Effector CD4-positive, alpha-beta T cell (primary cell): ENCODE data around the gene ST8SIA5.

Experiments
- DNase-seq: peaks from one replicate; pipeline ENCODE4 v3.0.0-alpha.2; 2020

ST8SIA5 gene

DNA sequence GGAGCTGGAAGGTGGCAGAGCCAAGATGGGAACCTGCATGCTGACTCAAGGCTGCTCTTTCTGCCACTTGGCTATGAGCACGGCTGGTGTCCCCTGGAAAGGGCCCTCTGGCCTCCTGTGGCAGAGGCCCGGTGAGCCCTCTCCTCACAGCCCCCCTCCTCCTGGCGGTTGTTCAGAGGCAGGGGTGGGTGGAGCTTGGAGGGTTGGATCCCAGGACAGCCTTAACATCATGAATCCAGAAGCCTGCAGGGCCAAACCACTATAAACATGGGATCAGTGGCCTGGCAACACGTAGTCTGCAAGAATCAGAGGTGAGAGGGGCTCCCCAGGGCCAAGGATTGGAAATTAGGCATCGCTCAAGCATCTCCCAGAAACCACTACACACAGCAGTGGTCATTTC, 51.3 kb downstream of the ST8SIA5 start:
- no peak for DNase-seq

DNA sequence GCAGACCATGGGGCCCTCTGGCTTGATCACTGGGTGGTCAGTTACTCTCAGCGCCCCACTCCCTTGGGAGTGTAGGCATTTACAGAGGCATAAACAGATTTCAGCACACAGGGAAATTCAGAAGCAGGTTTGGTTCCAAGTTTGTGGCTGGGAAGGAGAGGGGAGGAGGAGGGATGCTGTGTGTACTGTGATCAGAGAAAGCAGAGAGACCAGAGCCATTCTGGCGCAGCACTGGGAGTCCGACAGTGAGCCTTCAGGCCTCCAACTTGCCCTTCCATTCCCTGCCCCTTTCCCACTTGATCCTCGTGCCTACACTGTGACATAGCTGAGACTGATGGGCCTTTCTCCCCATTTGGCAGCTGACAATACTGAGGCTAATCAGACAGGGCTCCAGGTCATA, 52.0 kb downstream of the ST8SIA5 start:
- DNase-seq: no peak

DNA sequence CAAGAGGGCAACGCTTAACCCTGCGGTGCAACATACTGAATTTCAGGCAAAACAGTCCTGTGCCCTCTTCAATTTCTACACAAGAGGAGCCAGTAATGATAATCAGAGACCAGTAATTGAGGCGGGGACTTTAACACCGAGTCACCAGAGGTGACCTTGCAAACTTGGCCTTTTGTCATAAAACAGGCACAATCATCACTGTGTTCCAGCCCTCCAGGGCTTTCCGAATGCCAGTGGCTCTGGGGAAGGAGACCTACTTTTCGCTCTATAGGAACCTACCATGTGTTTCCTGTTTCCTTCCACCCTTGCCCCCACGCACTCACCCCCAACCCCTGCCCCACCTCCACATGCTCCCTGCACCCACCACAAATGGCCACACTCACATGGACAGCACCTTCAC, 52.7 kb downstream of the ST8SIA5 start:
- DNase-seq: no peak

DNA sequence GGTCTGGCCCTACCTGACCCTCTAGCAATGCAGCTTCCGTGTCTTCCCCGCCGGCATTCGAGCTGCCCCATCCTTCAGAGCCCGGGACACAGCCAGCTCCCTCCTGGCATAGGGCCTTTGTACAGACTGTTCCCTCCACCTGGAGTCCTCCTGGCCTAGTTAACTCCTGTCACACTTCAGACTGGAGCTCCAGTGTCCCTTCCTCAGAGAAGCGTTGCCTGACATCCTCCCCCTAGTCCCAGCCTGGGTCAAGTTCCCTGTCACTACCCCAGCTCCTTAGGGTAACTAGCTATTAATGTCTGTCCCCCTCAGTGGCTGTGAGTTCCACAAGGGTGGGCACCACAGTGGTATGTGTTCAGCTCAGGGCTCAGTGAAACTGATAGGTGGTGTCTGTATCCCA, 54.4 kb downstream of the ST8SIA5 start:
- no peak for DNase-seq

DNA sequence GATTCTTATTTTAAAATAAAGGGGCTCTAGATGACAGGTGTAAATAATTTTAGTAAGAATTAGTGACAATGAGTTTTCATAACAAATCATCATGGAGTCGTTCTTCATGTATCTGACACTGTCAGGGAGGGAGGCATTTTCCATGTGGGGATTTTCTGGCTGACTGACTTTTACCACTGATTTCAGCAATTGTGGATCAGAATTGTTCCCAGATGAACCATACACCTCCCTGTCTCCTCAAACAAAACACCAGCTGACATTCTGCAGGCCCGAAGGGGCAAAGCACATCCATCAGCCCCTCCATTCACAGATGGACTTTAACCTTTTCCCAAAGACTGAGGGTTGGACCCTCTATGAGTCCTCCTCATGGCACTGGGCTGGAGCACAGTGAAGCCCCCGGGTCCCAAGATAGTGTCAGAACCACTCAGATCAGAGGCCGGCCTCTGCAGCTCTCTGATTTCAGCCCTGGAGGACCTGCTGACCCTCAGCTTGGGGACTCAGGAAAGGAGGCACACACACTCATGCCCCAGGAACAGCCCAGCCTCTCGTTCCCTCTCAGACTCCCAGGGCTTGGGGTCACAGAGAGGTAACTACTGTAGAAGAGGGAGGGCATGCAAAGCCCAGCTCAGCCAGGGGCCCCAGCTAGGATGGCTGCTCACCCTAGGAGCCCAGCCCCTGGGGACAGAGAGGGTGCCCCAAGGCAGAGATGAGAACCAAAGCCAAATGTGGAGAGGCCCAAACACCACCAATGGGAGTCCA, 56.6 kb downstream of the ST8SIA5 start:
- no peak for DNase-seq

DNA sequence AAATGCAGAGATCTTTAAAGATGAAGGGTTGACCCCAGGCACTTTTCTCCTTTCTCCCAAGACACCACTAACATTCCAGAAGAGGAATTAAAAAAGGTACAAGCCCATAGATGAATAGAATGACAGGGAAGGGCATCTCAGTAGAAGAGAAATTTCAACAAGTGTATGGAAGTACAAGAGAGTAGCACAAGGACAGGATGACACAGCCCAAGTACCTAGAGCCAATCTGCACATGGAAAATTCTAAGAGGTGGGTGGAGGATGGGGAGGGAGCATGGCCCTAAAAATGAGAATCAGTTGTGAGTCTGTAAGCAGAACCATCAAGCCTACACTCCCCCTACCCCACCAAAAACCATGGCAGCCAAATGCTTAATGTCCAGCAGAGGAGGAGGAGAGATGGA, 60.2 kb downstream of the ST8SIA5 start:
- DNase-seq: no peak

DNA sequence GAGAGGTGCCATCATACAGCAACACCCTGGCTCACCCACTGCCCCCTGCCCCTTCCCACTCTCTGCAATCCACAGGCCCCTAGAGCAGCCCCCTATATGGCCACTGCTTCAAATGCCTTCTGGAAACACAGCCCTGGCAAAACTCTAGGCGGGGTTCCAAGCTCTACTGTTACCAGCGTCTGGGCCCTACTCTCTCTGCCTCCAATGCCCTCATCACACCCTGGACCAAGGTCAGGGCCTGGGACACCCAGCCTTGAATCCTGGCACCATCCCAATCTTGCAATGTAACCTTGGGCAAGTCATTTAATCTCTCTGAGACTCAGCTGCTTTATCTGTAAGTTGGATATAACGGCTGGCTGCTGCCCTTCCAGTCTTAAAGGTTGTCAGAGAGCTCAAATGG, 60.6 kb downstream of the ST8SIA5 start:
- no peak for DNase-seq

DNA sequence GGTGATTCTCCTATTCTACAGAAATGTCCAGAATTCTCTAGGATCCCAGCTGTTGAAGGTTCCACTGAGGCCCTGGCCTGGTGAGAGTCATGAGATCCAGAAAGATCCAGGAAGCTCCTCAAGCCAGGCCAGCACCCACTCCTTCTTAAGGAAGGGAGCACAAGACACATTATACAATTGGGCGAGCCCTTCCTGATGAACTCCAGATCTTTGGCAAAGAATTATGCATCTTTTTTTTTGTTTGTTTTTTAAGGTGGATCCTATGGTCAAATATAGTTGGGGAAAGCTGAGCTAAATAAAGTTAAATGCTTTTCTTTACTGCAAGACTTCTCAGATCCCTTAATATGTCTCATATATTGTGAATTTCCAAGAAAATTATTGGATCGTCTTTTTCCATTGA, 62.9 kb downstream of the ST8SIA5 start:
- no peak for DNase-seq

DNA sequence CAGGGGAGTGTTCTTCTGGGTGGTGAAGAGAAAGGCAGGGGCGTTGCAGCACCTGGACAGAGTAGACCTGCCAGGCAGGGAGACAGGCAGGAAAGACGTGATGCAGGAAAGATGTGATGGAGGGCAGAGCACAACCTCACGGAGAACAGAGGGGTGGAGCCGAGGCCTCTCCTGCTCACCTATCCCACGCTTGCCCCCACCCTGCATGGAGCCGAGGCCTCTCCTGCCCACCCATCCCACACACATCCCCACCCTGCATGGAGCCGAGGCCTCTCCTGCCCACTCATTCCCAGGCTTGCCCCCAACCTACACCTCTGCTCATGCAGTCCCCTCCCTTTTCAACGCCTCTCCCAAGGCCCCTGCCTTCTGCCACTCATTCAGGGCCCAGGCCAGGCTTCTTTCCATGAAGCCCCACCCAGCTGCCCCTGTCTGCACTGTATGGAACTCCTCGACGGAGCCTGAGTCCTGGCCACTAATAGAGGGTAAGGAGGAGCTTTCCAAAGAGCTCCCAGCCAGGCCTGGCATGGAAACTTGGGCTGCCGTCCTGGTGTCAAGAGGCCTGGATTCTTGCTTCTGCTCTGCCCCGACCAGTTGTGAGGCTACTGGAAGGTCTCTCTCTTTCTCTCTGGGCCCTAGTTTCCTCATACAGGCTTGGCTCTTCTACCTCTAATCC, 67.9 kb downstream of the ST8SIA5 start:
- DNase-seq: no peak

DNA sequence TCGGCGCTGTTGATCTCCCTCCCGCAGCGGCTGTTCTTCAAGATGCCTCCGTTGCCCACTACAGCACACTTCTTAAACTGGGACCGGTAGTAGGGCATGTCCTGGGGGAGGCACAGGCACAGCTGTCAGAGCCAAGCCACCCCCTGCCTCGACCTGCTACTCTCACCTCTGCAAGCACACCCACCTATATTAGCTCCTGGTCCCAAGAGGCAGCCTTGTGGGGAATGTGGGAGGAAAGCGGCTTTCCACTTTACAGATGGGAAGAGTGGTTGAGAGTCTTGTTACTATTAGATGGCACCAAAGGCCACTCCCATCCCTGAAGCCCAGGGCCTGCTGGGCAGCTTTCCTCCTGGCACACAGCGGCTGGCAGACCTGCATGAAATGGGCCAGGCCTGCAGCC, 70.7 kb downstream of the ST8SIA5 start:
- DNase-seq: no peak

DNA sequence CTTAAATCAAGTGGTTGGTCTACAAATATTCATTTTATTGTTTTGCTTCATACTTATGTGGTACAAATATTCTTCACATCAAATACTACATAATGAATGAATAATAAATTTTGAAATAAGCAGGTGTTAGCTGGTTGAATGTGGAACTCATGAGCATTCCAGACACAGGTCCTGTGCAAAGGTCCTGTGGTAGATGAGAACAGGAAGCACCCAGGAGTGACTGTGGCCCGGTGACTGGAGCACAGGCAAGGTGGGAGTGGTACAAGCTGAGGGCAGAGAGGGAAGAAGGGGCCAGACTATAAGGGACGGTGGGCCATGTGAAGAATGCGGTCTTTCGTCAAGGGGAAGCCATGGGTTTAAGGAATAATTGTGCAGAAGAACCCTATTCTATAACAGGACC, 73.6 kb downstream of the ST8SIA5 start:
- DNase-seq: no peak

DNA sequence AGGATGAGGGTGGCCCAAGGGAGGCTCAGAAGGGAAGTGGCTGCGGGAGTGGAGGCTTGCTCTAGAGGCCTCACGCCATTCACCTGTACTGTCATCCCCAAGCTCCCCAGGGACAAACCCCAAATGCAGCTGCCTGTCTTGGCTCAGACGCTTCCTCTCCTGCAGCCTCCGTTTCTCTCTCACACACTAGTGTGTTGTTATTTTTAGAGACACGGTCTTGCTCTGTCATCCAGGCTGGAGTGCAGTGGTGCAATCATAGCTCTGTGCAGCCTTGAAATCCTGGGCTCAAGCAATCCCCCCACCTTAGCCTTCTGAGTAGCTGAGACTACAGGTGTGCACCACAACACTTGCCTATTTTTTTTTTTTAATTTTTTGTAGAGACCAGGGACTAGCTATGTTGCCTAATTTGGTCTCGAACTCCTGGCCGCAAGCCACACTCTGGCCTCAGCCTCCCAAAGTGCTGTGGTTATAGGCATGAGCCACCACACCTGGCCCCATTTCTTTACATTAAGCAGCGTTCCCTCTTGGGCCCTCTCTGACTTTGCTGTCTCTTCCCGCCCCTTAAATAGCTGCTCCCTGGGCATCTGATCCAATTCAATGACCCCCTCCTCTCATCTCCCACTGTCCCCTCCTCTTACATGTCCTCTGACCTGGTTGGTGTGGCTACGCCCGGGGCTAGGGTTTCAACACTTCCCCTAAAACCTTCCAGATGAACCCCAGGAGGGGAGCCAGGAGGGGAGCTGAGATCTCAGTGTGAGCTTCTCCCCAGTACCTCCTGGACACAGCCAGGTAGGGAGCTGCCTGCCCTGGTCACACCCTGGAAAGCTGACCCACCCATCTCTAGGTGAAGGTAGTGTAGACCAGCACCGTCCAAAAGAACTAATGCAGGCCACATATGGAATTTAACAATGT, 75.8 kb downstream of the ST8SIA5 start:
- no peak for DNase-seq

DNA sequence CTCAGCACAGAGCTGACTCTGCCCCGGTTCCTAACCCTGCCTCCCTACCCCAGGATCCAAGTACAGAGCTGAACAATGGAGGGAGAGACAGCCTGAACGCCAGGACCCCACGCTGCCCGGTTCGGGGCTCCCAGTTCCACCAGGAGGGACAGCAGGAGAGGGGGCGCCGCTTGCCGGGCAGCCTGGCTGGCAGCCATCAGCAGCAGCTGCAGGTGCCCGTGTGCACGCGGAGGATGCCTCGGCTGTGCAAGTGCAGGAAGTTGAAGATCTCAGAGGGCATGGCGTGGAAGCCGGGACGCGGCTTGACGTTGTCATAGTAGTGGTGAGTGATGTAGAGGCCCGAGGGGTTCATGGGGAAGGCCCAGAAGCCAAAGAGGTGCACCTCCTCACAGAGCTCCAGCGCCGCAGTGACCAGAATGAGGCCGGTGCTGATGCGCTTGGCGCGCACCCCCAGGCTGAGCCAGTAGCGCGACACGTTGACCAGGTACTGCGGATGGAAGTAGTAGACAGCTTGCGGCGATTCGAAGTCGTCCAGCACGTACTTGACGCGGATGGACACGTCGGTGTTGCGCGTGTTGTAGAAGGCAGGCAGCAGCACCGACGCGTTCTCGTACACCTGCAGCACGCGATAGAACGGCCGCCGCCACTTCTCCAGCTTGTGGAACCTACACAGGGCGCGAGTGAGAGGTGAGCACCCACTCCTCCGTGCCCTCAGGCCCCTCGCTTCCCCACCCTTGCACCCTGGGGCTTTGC, 76.8 kb downstream of the ST8SIA5 start:
- no peak for DNase-seq

DNA sequence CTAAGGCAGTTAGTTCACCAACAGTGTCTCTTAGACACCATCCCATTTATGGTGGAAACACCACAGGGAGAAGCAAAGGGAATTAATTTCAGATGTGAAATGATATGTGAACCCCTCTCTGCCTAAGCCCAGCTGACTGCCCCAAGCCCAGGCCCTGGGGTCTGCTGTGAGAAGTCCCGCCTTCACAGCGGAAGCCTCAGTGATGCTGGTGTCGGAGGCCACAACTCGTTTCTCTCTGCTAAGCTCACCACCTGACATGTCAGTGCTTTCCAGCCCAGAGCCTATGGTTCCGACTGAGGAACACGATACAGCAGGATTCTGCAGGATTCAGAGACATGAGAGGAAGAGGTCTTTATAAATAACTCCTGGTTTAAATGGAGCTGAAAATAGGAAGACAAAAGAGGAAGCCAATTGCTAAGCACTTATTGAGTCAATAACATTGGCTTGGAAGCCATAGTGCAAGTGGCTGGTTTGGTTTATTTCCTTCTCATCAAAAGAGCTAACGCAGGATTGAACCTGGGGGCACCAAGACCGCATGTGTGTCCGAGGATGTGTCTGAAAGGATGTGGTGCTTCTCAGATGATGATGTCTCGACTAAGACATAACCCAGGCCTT, 78.0 kb downstream of the ST8SIA5 start:
- no peak for DNase-seq

DNA sequence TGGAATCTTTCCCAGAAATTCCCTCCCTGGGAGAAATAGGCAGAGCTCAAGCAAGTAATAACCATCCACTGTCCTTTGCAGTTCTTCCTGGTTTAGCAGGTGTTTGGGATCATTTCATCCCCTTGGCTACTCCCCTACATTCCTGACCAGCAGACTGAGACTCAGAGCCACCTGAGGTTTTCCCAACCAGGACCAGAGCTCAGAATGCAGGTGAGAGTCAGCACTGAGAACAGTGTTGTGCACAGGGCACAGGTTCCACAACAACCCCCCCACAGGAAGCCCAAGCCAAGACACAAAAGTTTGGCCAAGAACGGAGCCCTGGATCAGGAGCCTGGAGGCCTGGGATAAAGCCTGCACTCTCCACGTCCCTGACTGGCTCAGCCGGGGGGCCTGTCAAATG, 78.8 kb downstream of the ST8SIA5 start:
- no peak for DNase-seq

DNA sequence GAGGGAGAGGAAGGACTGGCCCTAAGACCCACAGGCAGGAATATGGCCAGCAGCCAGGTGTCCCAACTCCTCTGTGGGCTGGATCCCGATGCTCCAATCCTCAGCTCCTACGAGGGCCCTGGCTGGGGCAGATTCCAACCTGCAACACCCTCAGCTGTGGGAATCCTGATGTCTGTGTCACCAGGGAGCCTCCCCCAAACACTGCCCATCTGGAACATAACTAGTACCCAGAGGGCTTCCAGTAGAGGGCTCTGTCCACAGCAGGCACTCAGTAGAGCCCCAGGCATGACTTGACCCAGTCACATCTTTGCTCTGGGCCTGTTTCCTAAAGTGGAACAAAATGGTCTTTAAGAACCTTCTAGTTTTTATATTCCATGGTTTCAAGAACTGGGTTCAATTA, 79.2 kb downstream of the ST8SIA5 start:
- no peak for DNase-seq

DNA sequence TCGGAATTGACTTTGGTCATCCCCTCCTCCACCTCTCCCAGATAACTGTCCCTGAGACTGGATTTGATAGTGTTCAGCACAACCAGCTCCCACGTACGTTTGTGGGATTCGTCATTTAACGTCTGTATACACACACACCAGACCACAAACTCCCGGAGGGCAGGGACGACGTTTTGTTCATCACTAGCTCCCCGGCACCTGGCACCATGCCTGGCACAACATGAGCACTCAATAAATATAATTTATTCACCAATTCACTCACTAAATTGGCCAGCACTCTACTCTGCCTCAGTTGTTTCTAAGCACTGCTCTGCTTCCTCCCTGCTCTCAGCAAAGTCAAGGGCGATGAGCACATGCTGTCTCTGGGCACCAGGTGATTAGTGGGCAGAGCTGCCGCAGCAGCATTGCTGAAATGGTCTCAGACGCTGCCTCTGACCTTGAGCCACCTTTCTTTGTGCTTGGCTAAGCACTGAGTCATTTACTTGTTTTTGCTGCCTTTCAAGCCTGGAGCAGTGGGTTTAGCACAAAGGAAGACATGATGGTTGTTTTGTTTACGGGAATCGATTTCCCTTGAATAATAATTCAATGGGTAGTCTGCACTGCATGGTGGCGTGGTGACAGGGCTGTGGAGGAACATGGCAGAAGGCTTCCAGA, 80.5 kb downstream of the ST8SIA5 start:
- DNase-seq: no peak

DNA sequence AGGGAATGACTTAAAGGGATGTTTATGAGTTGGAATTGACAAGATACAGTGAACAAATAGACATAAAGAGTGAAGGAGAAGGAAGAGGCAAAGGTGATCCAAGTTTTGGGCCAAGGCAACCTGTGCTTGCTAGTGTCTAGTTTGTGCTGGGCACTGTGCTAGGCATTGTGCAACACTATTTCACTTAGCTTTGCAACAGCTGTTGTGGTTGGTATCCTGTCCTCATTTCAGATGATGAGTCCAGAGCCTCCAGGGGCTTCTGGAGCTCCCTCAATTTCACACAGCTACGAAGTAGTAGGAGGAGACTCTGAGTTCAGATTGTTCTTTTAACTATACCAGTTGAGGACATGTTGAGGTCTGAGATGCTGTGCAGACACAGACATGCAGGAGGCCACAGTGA, 81.7 kb downstream of the ST8SIA5 start:
- no peak for DNase-seq

DNA sequence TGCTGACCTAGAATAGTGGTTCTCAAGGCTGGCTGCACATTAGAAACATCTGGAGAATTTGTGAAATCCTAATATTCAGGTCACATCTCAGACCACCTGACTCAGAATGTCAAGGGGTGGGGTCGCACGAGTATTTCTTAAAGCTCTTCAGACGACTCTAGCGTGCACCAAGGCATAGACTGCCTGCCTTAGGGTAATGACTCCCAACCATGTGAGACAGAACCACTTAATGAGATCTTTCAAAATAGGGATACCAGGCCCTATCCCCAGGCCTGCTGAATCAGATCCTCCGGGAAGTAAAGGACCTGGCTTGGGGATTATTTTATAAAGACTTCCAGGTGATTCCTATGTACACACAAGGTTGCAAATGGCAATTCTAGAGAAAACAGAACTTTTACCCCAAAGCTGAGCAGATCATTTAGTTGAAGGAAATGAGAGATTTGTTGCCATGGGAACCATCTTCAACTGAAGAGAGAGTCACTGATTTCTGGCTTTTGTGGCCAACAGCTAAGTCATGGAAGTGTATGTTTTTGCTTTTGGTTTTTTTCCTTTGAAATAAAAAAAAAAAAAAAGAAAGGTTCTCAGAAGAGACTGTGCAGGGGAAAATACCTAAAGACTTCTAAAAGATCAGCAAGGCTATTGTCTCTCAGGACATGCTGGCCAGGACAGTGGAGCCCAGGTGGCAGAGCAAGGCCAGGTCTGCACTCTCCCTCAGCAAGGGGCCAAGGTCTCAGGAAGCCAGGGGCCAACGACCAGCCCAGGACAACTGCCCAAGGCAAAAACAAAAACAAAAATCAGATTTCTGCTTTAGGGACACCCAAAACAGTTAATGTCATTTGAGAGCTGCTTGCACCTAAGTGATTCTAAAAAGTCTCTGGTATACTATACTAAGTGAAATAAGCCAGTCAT, 84.5 kb downstream of the ST8SIA5 start:
- DNase-seq: no peak

DNA sequence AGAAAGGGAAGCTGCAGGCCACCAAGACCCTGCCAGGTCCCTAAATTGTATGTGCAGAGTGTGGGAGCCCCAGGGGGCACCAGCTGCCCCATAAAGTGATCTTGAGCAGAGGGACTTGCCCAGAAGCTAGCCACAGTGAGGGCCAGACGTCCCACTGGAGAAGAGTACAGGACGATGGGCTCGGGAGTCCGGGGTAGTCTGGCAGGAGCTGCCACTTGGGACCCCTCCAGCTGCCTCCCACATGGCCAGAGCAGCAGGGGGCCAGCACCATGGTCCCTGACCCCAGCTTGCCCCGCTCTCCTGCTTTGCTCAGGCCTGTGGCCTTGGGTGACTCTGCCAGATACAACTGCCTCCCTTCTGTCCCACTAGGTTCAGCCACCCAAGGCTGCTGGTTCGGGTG, 88.2 kb downstream of the ST8SIA5 start:
- DNase-seq: no peak

DNA sequence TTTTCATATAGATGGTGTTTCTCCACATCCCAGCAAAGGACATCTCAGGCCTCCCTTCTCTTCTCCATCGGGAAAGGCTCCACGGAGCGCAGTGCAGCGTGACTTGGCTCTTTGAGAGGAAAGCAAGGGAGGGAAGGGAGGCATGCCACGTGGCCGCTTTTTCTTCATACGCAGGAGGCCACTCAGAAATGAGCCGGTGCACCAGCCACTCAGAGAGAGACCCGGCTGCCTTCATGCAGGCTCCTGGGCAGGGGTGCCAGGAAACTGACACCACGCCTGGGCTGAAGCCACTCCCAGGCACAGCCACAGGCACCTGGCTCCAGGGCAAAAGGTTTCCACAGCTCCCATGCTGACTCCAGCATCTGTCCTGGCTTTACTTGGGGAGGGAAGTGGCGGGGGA, 88.7 kb downstream of the ST8SIA5 start:
- DNase-seq: no peak
